Measurements from ENCODE around the gene FAM227B.

FAM227B gene

DNA sequence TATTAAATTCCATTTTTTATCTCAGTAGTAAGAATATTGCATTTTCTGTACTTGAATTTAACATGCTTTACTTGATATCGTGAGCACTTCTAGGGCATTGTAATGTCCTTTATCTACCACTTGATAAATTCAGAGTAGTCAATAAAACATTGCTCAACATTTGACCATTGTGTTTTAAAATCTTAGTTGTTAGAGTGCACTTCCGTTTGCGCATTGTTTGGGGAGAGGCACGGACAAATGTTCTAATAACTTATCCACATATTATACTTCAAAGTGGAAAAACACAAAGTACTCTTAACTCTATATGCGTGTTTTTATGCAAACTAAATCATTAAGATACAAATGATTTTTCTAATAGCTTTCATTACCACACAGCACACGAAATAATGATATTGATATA, 419 bp downstream of the FAM227B start:
- peak; percentile 40; the same call in 1 of the 2 replicates for TF ChIP-seq CEBPB (IDR thresholded peaks at IDR 0.05)
- no peak for TF ChIP-seq TEAD4 (IDR thresholded peaks at IDR 0.05)

DNA sequence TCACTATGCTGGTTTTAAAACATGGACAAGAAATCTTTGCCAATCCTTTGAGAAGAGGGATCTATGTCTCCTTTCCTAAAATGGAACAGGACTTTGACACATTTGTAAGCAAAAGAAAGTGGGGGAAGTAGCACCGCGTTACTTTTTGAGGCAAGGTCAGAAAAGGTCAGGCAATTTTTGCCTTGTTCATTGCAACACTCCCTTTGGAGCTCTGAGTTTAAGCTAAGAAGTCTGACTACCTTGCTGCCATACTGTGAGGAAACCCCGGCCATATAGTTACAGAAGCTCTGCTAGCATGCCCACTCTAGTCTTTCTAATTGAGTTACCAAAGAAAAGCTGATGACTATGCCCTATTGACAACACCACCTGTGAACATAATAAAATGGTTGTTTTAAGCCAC, 1.4 kb downstream of the FAM227B start:
- TF ChIP-seq FOXM1 (IDR thresholded peaks at IDR 0.05; ENCODE audit: borderline replicate concordance, low read depth) = no peak
- TF ChIP-seq, protein P1, sequence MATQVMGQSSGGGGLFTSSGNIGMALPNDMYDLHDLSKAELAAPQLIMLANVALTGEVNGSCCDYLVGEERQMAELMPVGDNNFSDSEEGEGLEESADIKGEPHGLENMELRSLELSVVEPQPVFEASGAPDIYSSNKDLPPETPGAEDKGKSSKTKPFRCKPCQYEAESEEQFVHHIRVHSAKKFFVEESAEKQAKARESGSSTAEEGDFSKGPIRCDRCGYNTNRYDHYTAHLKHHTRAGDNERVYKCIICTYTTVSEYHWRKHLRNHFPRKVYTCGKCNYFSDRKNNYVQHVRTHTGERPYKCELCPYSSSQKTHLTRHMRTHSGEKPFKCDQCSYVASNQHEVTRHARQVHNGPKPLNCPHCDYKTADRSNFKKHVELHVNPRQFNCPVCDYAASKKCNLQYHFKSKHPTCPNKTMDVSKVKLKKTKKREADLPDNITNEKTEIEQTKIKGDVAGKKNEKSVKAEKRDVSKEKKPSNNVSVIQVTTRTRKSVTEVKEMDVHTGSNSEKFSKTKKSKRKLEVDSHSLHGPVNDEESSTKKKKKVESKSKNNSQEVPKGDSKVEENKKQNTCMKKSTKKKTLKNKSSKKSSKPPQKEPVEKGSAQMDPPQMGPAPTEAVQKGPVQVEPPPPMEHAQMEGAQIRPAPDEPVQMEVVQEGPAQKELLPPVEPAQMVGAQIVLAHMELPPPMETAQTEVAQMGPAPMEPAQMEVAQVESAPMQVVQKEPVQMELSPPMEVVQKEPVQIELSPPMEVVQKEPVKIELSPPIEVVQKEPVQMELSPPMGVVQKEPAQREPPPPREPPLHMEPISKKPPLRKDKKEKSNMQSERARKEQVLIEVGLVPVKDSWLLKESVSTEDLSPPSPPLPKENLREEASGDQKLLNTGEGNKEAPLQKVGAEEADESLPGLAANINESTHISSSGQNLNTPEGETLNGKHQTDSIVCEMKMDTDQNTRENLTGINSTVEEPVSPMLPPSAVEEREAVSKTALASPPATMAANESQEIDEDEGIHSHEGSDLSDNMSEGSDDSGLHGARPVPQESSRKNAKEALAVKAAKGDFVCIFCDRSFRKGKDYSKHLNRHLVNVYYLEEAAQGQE (IDR thresholded peaks at IDR 0.05; ENCODE audit: low read depth) = no peak

DNA sequence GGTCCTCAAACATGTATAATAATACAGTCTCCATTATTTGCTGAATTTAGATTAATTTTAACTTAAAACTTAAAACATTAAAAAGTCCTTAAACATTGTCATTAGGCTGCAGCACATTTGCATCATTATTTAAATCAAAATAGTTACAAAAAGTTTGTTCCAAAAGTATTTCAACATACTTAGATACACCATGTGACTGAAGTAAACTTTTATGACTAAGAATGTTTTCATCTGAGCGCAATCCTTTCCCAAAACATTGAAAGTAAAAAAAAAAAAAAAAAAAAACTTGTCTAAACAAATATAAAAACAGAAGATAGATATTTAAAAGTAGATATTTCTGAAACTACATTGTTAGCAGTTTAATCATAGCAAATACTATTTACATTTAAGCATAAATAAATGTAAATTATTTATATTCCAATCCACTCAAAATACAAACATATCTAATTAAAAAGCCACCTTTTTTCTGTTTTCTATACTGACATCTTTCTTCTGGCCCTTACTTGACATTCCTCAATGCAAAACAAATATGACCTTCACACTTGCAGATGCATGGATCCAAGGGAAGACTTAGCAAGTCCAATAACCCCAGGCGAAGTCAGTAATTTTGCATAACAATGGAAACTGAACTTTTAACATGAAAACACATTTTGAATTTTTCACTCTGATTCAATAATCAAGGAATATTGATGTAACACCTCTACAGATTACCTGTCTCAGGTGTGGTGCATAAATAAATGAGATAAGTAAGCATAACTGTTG, 10.3 kb downstream of the FAM227B start:
- no peak for TF ChIP-seq NFIC (IDR thresholded peaks at IDR 0.05)
- no peak for TF ChIP-seq TAF1 (IDR thresholded peaks at IDR 0.05; ENCODE audit: low read depth)
- TF ChIP-seq CEBPB (IDR thresholded peaks at IDR 0.05) = no peak
- TF ChIP-seq EP300 (IDR thresholded peaks at IDR 0.05; ENCODE audit: borderline replicate concordance) = no peak
- TF ChIP-seq CREB1 (IDR thresholded peaks at IDR 0.05; ENCODE audit: low read depth) = no peak
- TF ChIP-seq TCF12 (IDR thresholded peaks at IDR 0.05; ENCODE audit: low read depth) = no peak
- TF ChIP-seq, protein P2, sequence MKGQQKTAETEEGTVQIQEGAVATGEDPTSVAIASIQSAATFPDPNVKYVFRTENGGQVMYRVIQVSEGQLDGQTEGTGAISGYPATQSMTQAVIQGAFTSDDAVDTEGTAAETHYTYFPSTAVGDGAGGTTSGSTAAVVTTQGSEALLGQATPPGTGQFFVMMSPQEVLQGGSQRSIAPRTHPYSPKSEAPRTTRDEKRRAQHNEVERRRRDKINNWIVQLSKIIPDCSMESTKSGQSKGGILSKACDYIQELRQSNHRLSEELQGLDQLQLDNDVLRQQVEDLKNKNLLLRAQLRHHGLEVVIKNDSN (IDR thresholded peaks at IDR 0.05) = no peak
- TF ChIP-seq YY1 (IDR thresholded peaks at IDR 0.05; ENCODE audit: low read depth) = no peak
- no peak for TF ChIP-seq RAD21 (IDR thresholded peaks at IDR 0.05; ENCODE audit: low read depth)
- no peak for TF ChIP-seq TEAD4 (IDR thresholded peaks at IDR 0.05)
- TF ChIP-seq, protein P1 (IDR thresholded peaks at IDR 0.05; ENCODE audit: low read depth) = no peak
- TF ChIP-seq FOXM1 (IDR thresholded peaks at IDR 0.05; ENCODE audit: borderline replicate concordance, low read depth) = no peak
- no peak for TF ChIP-seq ZBTB7A (IDR thresholded peaks at IDR 0.05; ENCODE audit: low read depth)
- TF ChIP-seq EGR1 (IDR thresholded peaks at IDR 0.05) = no peak

DNA sequence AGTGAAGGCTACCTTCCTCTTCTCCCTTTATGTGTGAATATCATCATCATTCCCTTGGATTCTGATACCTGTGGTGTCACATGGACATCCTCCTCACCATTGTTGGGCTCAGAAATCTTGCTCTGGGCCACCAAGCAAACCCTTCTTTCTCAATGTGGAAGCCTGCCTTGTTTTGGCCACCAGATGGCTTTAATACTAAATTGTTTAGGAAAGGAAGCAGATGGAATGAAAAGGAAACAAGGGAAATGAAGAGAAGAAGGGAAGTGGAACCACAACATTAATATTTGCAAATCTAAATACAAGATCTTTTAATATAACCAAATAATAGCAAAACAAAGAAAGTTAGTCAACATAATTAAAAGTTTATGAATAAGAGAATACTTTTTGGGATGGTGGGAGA, 14.0 kb downstream of the FAM227B start:
- TF ChIP-seq TCF12 (IDR thresholded peaks at IDR 0.05; ENCODE audit: low read depth) (no peak), TEAD4 (IDR thresholded peaks at IDR 0.05) (no peak), RAD21 (IDR thresholded peaks at IDR 0.05; ENCODE audit: low read depth) (no peak), FOXM1 (IDR thresholded peaks at IDR 0.05; ENCODE audit: borderline replicate concordance, low read depth) (no peak)
- TF ChIP-seq, protein P2 (IDR thresholded peaks at IDR 0.05) = no peak

DNA sequence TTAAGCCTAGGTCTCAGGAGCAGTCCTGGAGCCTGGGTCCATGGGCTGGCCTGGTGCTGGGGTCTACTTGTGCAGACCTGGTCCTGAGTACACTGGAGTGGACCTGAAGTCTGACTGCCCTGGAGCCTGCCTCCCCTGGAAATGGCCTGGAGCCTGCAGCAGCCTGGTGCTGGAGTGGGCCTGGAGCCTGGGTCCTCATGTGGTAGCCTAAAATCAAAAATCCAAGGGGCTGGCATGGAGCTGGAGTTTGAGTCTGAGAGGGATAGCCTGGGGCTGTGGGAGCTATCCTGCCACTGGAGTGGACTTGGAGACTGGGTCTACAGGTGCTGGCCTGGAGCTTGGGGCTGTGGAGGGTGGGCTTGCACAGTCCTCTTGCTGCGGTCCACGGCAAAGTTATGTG, 15.0 kb downstream of the FAM227B start:
- TF ChIP-seq YY1 (IDR thresholded peaks at IDR 0.05; ENCODE audit: low read depth) = no peak
- TF ChIP-seq TAF1 (IDR thresholded peaks at IDR 0.05; ENCODE audit: low read depth) = no peak
- no peak for TF ChIP-seq NFIC (IDR thresholded peaks at IDR 0.05)
- no peak for TF ChIP-seq RAD21 (IDR thresholded peaks at IDR 0.05; ENCODE audit: low read depth)
- TF ChIP-seq, protein P2 (IDR thresholded peaks at IDR 0.05) = no peak
- no peak for TF ChIP-seq CREB1 (IDR thresholded peaks at IDR 0.05; ENCODE audit: low read depth)
- TF ChIP-seq ZBTB7A (IDR thresholded peaks at IDR 0.05; ENCODE audit: low read depth) = no peak
- no peak for TF ChIP-seq CEBPB (IDR thresholded peaks at IDR 0.05)
- TF ChIP-seq FOXM1 (IDR thresholded peaks at IDR 0.05; ENCODE audit: borderline replicate concordance, low read depth) = no peak
- TF ChIP-seq TEAD4 (IDR thresholded peaks at IDR 0.05) = no peak
- no peak for TF ChIP-seq EP300 (IDR thresholded peaks at IDR 0.05; ENCODE audit: borderline replicate concordance)
- TF ChIP-seq, protein P1 (IDR thresholded peaks at IDR 0.05; ENCODE audit: low read depth) = no peak
- no peak for TF ChIP-seq TCF12 (IDR thresholded peaks at IDR 0.05; ENCODE audit: low read depth)
- TF ChIP-seq, protein P3, sequence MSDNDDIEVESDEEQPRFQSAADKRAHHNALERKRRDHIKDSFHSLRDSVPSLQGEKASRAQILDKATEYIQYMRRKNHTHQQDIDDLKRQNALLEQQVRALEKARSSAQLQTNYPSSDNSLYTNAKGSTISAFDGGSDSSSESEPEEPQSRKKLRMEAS (IDR thresholded peaks at IDR 0.05) = no peak
- TF ChIP-seq EGR1 (IDR thresholded peaks at IDR 0.05) = no peak
